VCaP (cell line): ENCODE data around the gene MARCHF5.
A peak's percentile ranks its signal among the peaks of the same experiment; 100 is the strongest.

Experiments
- H3K27ac ChIP-seq: fragments of 450-650 bp; 2 replicates; pipeline ENCODE4 v1.5.1; 2017
- TF ChIP-seq, protein P1 (sequence below): fragments of 450-650 bp; conservative IDR thresholded peaks from 2 replicates; pipeline ENCODE4 v1.5.1; 2017; ENCODE audit warnings: mild to moderate bottlenecking, moderate library complexity

The MARCHF5 gene

DNA sequence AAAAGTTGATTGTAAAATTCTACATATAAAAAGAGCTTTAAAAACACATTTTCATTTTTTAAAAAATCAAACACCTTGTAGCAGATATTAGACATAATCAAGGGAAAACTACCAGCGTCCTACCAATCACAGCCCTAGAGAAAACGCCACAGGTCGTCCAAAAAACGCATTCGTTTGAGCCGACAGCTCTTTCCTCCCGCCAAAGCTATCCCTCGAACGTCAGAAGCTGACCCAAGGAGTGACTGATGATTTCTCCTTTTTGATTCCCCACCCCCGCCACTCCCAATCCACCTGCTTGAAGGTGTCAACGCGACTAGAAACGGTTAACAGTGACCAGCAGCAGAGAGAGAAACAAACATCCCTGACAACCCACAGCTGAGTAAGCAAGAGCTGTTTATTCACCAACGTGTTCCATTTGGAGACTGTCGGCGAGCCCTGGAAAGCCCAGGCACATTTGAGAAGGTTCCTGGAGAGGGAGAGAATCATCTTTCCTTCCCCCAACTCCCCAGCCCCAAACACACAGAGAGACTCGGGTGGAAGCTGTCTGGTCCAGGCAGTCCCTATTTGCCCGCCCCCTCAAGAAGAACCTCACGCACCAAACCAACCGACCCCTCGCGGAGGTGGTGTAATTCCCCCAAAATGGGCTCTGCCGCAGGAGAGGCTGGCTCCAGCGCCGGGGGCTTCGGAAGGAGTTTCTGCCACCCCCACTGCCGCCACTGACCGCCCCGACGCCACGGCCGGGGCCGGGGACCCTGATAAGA lies 711 bp upstream of the MARCHF5 start:
- H3K27ac ChIP-seq, result peak overlapping the region; percentile 96

DNA sequence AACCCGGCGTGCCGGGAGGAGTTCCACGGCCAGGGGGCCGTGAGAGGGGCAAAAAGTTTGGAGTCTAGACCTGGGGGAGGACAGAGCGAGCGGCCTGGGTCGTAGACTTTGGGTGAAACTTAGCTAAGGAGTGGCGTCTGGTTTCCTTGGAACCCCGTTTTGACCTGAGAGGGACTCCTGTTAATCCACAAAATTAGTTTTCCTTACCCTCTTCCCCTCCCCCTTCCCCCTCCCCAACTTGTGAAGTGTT lies 574 bp downstream of the MARCHF5 start:
- peak overlapping the region; percentile 96 for H3K27ac ChIP-seq
- TF ChIP-seq, protein P1, sequence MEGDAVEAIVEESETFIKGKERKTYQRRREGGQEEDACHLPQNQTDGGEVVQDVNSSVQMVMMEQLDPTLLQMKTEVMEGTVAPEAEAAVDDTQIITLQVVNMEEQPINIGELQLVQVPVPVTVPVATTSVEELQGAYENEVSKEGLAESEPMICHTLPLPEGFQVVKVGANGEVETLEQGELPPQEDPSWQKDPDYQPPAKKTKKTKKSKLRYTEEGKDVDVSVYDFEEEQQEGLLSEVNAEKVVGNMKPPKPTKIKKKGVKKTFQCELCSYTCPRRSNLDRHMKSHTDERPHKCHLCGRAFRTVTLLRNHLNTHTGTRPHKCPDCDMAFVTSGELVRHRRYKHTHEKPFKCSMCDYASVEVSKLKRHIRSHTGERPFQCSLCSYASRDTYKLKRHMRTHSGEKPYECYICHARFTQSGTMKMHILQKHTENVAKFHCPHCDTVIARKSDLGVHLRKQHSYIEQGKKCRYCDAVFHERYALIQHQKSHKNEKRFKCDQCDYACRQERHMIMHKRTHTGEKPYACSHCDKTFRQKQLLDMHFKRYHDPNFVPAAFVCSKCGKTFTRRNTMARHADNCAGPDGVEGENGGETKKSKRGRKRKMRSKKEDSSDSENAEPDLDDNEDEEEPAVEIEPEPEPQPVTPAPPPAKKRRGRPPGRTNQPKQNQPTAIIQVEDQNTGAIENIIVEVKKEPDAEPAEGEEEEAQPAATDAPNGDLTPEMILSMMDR, result no peak

More for the DNA sequence above, 711 bp upstream of the MARCHF5 start:
- TF ChIP-seq, protein P1, result no peak

DNA sequence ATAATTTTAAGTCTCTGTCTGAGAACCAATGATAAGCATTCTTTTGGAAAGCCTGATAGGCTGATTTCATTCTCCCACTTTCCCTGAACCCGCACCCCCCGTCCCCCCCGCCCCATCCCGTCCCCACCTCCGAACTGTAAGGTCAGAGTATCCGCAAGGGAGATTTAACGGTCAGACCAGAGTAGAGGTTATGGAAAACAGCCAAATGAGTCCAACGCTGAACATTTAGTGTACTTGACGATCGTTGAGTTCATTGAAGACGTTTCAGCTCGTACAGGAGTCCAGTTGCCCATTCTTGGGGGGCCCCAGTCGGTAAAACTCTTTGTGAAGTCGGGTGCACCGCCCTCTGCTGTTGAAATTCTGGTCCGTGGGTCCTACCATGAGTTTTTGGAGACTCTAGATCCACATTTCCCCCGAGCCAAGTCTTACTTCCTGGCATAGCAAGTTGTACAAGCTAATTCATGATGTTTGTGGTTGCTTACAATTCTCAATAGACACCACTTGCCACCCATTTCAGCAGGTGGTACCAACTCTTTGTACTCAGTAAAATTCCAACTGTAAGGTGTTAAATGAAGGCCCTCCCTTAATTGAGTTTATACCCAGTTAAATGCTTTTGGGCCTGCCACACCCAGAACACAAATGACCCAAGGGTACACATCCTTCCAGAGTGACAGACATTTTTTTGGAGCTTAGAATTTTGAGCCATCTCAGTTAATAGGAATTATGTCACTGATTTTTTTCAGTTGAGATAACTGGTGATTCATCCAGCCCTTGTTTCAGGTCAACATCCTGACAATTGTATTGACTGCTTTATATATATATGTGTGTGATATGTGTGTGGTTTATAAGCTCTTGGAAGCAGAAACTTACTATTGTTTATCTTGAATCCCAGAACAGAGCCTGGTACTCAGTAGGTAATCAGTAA lies 1.2 kb downstream of the MARCHF5 start:
- H3K27ac ChIP-seq, result peak overlapping the region; percentile 96
- TF ChIP-seq, protein P1, result peak; percentile 63

DNA sequence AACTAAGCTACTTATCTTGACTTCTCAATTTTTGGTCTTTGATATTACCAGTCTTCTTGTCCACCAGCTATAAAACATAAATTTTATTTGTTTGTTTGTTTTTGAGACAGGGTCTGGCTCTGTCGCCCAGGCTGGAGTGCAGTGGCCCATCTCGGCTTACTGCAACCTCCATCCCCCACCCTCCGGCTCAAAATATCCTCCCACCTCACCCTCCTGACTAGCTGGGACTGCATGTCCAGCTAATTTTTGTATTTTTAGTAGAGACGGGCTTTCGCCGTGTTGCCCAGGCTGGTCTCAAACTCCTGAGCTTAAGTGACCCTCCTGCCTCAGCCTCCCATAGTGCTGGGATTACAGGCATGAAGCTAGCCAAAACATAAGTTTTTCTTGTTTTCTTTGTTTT lies 7.5 kb downstream of the MARCHF5 start:
- H3K27ac ChIP-seq, result no peak overlapping the region
- TF ChIP-seq, protein P1, result no peak

DNA sequence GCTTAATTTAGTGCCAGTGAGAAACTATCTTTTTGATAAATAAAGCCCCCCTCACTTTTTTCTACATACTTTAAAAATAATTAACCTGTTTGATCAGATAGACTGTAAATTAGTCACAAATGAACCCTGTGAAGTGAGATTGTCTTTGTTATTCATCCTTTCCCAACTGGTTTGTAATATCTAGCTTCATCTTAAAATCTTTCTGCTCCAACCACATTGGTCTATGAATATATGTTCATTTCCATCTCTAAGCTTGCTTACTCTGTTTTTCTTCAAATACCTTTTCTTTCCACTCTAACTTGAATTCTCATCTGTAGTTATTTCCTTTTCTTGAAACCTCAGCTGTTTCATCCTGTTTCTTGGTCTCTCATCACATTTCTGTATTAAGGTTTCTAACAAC lies 12.1 kb downstream of the MARCHF5 start:
- H3K27ac ChIP-seq, result no peak overlapping the region
- TF ChIP-seq, protein P1, result no peak

DNA sequence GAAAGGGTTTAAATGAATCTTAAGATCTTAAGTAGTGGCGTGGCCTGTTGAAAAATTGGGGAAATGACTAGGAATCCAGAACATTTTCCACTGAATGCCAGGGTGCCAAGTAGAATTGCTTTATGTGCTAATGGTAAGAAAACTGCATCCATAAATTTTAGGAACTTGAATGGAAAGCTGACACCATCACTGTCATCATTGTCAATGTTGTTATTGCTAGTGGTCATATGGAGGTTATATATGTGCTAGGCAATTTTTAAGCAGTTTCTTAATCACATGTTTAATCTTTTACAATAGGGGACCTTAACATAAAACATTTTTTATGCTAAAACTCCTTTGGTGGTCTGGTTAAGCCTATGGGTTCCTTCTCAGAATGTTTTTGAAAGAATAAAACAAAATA lies 13.1 kb downstream of the MARCHF5 start:
- H3K27ac ChIP-seq, result no peak overlapping the region
- TF ChIP-seq, protein P1, result no peak
